ENCODE data around the gene MOCS3. TPM values are rescaled to one million over a fixed set of nuclear protein-coding genes. Genes with fewer than 3 reads are reported as not detected.

Gene MOCS3
- total RNA-seq, 6 experiments from 2014 or later = 2.3 to 3.2 (median 2.7) TPM

- peak overlapping the region; percentile 79 to 98 (median 85) for H3K4me3 ChIP-seq
- WGBS (ENCODE audit: insufficient coverage, low coverage, low lambda C conversion rate, missing lambda C conversion rate) = 85% methylated on average over 7 of the region's 25 CpGs
- H3K27ac ChIP-seq = no peak overlapping the region
- intact Hi-C loops (cut with DNase I) = loop anchor here in 1 of 2 donors (10.0 kb wide), 1 partner anchor 155 kb away; no protein-coding TSS in a partner anchor
- H3K27me3 ChIP-seq = no peaks in the 10 kb centered on the region
- DNase-seq = no peak
- H3K4me1 ChIP-seq = peaks cover 0 to 28% (median 15%) of the 10 kb centered on the region in 4 donors
- ATAC-seq = no peak
- peaks cover 0 to 4% (median 0%) of the 10 kb centered on the region in 4 donors for H3K36me3 ChIP-seq
- H3K9me3 ChIP-seq = no peaks in the 10 kb centered on the region
- TF ChIP-seq POLR2A (IDR thresholded peaks at IDR 0.05) = no peak
- TF ChIP-seq, protein P1, sequence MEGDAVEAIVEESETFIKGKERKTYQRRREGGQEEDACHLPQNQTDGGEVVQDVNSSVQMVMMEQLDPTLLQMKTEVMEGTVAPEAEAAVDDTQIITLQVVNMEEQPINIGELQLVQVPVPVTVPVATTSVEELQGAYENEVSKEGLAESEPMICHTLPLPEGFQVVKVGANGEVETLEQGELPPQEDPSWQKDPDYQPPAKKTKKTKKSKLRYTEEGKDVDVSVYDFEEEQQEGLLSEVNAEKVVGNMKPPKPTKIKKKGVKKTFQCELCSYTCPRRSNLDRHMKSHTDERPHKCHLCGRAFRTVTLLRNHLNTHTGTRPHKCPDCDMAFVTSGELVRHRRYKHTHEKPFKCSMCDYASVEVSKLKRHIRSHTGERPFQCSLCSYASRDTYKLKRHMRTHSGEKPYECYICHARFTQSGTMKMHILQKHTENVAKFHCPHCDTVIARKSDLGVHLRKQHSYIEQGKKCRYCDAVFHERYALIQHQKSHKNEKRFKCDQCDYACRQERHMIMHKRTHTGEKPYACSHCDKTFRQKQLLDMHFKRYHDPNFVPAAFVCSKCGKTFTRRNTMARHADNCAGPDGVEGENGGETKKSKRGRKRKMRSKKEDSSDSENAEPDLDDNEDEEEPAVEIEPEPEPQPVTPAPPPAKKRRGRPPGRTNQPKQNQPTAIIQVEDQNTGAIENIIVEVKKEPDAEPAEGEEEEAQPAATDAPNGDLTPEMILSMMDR (IDR thresholded peaks at IDR 0.05) = no peak
Observed at GRCh38 chr20:50959543-50960126, 1.0 kb downstream of the MOCS3 start.

- H3K9me3 ChIP-seq = no peaks in the 10 kb centered on the region
- DNase-seq = no peak
- H3K4me3 ChIP-seq = no peak overlapping the region
- TF ChIP-seq, protein P1 (IDR thresholded peaks at IDR 0.05) = no peak
- TF ChIP-seq POLR2A (IDR thresholded peaks at IDR 0.05) = no peak
- H3K36me3 ChIP-seq = no peaks in the 10 kb centered on the region
- H3K27ac ChIP-seq = no peak overlapping the region
- H3K4me1 ChIP-seq = no peaks in the 10 kb centered on the region
- WGBS (ENCODE audit: insufficient coverage, low coverage, low lambda C conversion rate, missing lambda C conversion rate) = 16% methylated on average over 4 of the region's 7 CpGs
- intact Hi-C loops (cut with DNase I) = loop anchor here in 1 of 2 donors (10.0 kb wide), 1 partner anchor 163 kb away; no protein-coding TSS in a partner anchor
- ATAC-seq = no peak
- H3K27me3 ChIP-seq = no peaks in the 10 kb centered on the region
Observed at GRCh38 chr20:50967586-50967985, 9.0 kb downstream of the MOCS3 start.

GRCh38 chr20:50968289-50968688 is 9.7 kb downstream of the MOCS3 start:
- no peaks in the 10 kb centered on the region for H3K27me3 ChIP-seq
- DNase-seq = no peak
- WGBS (ENCODE audit: insufficient coverage, low coverage, low lambda C conversion rate, missing lambda C conversion rate) = 67% methylated on average over 6 of the region's 9 CpGs
- no peaks in the 10 kb centered on the region for H3K36me3 ChIP-seq
- no peaks in the 10 kb centered on the region for H3K4me1 ChIP-seq
- no peaks in the 10 kb centered on the region for H3K9me3 ChIP-seq
- intact Hi-C loops (cut with DNase I) = loop anchor here in 1 of 2 donors (10.0 kb wide), 1 partner anchor 163 kb away; no protein-coding TSS in a partner anchor
- ATAC-seq = no peak
- H3K4me3 ChIP-seq = no peak overlapping the region
- TF ChIP-seq, protein P1 (IDR thresholded peaks at IDR 0.05) = no peak
- TF ChIP-seq POLR2A (IDR thresholded peaks at IDR 0.05) = no peak
- H3K27ac ChIP-seq = no peak overlapping the region

- TF ChIP-seq POLR2A (IDR thresholded peaks at IDR 0.05) = no peak
- TF ChIP-seq, protein P1 (IDR thresholded peaks at IDR 0.05) = no peak
- Histone ChIP-seq H3K27ac (no peak overlapping the region), H3K36me3 (no peaks in the 10 kb centered on the region), H3K4me1 (no peaks in the 10 kb centered on the region), H3K9me3 (no peaks in the 10 kb centered on the region), H3K4me3 (no peak overlapping the region), H3K27me3 (no peaks in the 10 kb centered on the region)
- DNase-seq (no peak), ATAC-seq (no peak)
- intact Hi-C loops (cut with DNase I) = loop anchor here in 1 of 2 donors (10.0 kb wide), 1 partner anchor 165 kb away; no protein-coding TSS in a partner anchor
- WGBS (ENCODE audit: insufficient coverage, low coverage, low lambda C conversion rate, missing lambda C conversion rate) = 85% methylated on average over 4 of the region's 5 CpGs
Observed at GRCh38 chr20:50969435-50969834, 10.8 kb downstream of the MOCS3 start.
